HEK293 (cell line): ENCODE results near the gene GNAQ.

Source experiments
- KLF16 ChIP-seq: fragments of 450-650 bp; formaldehyde crosslinking; IDR thresholded peaks from 2 replicates; pipeline ENCODE4 v1.5.1; 2017; ENCODE audit warnings: missing biosample characterization, missing genetic modification characterization
- REST ChIP-seq: fragments of 450-650 bp; formaldehyde crosslinking; IDR thresholded peaks from 2 replicates; pipeline ENCODE4 v1.5.1; 2016; ENCODE audit warnings: missing biosample characterization, missing genetic modification characterization
- ZFP41 ChIP-seq: fragments of 450-650 bp; formaldehyde crosslinking; IDR thresholded peaks from 2 replicates; pipeline ENCODE4 v1.5.1; 2016; ENCODE audit warnings: missing biosample characterization, missing genetic modification characterization, borderline replicate concordance
- ZNF24 ChIP-seq: fragments of 450-650 bp; formaldehyde crosslinking; IDR thresholded peaks from 2 replicates; pipeline ENCODE4 v1.5.1; 2016; ENCODE audit warnings: missing biosample characterization, missing genetic modification characterization
- ZNF274 ChIP-seq, 2 experiments: fragments of 200-500 bp in 1 of 2; fragments of 450-650 bp in 1 of 2; sonication (Bioruptor generic) in 1 of 2; formaldehyde crosslinking in 1 of 2; IDR thresholded peaks; 2 replicates each; pipeline versions ENCODE4 v1.5.1 to v1.6.1; 2014 to 2016; ENCODE audit warnings: borderline replicate concordance in 1 of 2, inconsistent platforms in 1 of 2, low read length in 1 of 2, missing biosample characterization in 1 of 2, missing genetic modification characterization in 1 of 2
- ZSCAN30 ChIP-seq: fragments of 450-650 bp; IDR thresholded peaks from 2 replicates; pipeline ENCODE4 v1.5.1; 2018; ENCODE audit warnings: missing biosample characterization, mild to moderate bottlenecking, missing genetic modification characterization, moderate library complexity
- TF ChIP-seq, protein P1 (sequence below): fragments of 450-650 bp; formaldehyde crosslinking; IDR thresholded peaks from 2 replicates; pipeline ENCODE4 v1.5.1; 2016; ENCODE audit warnings: missing biosample characterization, missing genetic modification characterization

- TF ChIP-seq ZFP41 (tag by site-specific recombination) = no peak
- no peak for TF ChIP-seq ZNF274 (IDR thresholded peaks at IDR 0.05; ENCODE audit: low read length)
- no peak for TF ChIP-seq ZNF274 (tag by site-specific recombination; IDR thresholded peaks at IDR 0.05; ENCODE audit: borderline replicate concordance)
- no peak for TF ChIP-seq KLF16 (tag by site-specific recombination)
- TF ChIP-seq ZSCAN30 (tag by site-specific recombination) = no peak
- no peak for TF ChIP-seq ZNF24 (tag by site-specific recombination)
- TF ChIP-seq, protein P1, sequence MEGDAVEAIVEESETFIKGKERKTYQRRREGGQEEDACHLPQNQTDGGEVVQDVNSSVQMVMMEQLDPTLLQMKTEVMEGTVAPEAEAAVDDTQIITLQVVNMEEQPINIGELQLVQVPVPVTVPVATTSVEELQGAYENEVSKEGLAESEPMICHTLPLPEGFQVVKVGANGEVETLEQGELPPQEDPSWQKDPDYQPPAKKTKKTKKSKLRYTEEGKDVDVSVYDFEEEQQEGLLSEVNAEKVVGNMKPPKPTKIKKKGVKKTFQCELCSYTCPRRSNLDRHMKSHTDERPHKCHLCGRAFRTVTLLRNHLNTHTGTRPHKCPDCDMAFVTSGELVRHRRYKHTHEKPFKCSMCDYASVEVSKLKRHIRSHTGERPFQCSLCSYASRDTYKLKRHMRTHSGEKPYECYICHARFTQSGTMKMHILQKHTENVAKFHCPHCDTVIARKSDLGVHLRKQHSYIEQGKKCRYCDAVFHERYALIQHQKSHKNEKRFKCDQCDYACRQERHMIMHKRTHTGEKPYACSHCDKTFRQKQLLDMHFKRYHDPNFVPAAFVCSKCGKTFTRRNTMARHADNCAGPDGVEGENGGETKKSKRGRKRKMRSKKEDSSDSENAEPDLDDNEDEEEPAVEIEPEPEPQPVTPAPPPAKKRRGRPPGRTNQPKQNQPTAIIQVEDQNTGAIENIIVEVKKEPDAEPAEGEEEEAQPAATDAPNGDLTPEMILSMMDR (tag by site-specific recombination) = no peak
- no peak for TF ChIP-seq REST (tag by site-specific recombination)
Measured at GRCh38 chr9:78015241-78015640, 16.4 kb downstream of the GNAQ start.
